A549 (cell line): ENCODE data around the gene ASH1L.

Source experiments
- CBX2 ChIP-seq: fragments of 200-600 bp; sonication (generic); IDR thresholded peaks from 2 replicates; pipeline ENCODE4 v1.6.1; 2016; ENCODE audit warnings: low read depth, mild to moderate bottlenecking, borderline replicate concordance
- JUN ChIP-seq, 2 experiments: fragments of >200 bp; sonication (Bioruptor Twin); formaldehyde crosslinking; IDR thresholded peaks; 2 replicates in 1 of 2; 3 replicates in 1 of 2; pipeline ENCODE4 v1.6.1; 2016 to 2017
- KDM1A ChIP-seq: fragments of 200-600 bp; sonication (generic); IDR thresholded peaks from 2 replicates; pipeline ENCODE4 v1.6.1; 2016; ENCODE audit warnings: low read depth, mild to moderate bottlenecking
- KDM5A ChIP-seq: fragments of 200-600 bp; sonication (generic); IDR thresholded peaks from 2 replicates; pipeline ENCODE4 v1.6.1; 2016; ENCODE audit warnings: antibody characterized with exemption, mild to moderate bottlenecking
- NR3C1 ChIP-seq: fragments of >200 bp; sonication (Bioruptor Twin); formaldehyde crosslinking; IDR thresholded peaks from 3 replicates; pipeline ENCODE4 v1.6.1; 2017
- POLR2A ChIP-seq: IDR thresholded peaks from 2 replicates; pipeline ENCODE4 v1.6.1; 2012; ENCODE audit warnings: mild to moderate bottlenecking, low read length
- SREBF2 ChIP-seq: fragments of 450-650 bp; IDR thresholded peaks from 2 replicates; pipeline ENCODE4 v1.6.1; 2014; ENCODE audit warnings: mild to moderate bottlenecking, moderate library complexity
- ZSCAN20 ChIP-seq: fragments of 250-450 bp; sonication (Bioruptor Pico); IDR thresholded peaks from 2 replicates; pipeline ENCODE4 v1.8.0; 2022; ENCODE audit warnings: mild to moderate bottlenecking, moderate library complexity
- TF ChIP-seq, protein P1 (sequence below): fragments of >200 bp; sonication (Bioruptor Twin); formaldehyde crosslinking; IDR thresholded peaks from 3 replicates; pipeline ENCODE4 v1.5.1; 2016
- TF ChIP-seq, protein P2 (sequence below): fragments of >200 bp; sonication (Bioruptor Twin); formaldehyde crosslinking; IDR thresholded peaks from 3 replicates; pipeline ENCODE4 v1.6.1; 2016

DNA sequence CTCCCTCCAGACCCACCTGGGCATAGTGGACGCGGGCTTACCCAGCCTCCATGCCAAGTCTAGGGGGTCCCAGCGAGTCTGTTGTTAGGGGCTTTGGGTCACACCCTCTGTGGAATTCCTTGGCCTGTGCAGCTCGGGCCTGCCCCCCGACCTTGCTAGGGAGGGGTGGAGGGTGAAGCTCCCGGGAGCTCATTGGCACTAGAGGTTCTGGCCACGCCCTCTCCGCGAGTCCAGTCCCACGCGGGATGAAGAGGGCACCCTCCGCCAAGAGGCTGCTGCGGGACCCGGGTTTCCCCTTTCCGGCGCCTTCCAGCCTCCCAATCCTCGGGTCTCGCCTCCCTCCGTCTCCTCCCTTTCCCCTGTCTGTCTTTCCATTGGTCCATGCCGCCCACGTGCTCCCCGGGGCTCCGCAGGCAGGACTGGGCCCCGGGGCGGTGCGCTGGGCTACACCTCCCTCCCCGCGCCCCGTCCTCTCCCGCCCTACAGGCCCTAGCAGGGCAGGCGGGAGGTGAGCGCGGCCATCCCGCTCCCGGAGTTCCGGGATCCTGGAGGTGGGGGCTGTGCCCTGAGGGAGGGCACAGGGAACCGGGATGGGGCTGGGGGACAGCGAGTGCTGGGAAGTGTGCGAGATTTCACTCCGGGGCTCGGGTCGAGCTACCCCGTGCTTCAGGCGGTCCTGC, 238.4 kb downstream of the ASH1L start:
- no peak for TF ChIP-seq NR3C1
- peak in 1 of 2 experiments; percentile 54; a peak in 2 of 5 replicates for TF ChIP-seq JUN (IDR thresholded peaks at IDR 0.05)
- TF ChIP-seq KDM1A: no peak
- TF ChIP-seq CBX2: no peak
- TF ChIP-seq, protein P1, sequence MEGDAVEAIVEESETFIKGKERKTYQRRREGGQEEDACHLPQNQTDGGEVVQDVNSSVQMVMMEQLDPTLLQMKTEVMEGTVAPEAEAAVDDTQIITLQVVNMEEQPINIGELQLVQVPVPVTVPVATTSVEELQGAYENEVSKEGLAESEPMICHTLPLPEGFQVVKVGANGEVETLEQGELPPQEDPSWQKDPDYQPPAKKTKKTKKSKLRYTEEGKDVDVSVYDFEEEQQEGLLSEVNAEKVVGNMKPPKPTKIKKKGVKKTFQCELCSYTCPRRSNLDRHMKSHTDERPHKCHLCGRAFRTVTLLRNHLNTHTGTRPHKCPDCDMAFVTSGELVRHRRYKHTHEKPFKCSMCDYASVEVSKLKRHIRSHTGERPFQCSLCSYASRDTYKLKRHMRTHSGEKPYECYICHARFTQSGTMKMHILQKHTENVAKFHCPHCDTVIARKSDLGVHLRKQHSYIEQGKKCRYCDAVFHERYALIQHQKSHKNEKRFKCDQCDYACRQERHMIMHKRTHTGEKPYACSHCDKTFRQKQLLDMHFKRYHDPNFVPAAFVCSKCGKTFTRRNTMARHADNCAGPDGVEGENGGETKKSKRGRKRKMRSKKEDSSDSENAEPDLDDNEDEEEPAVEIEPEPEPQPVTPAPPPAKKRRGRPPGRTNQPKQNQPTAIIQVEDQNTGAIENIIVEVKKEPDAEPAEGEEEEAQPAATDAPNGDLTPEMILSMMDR: no peak
- TF ChIP-seq KDM5A: no peak
- peak; percentile 79 for TF ChIP-seq POLR2A
- TF ChIP-seq ZSCAN20 (CRISPR knock-in tag): no peak
- no peak for TF ChIP-seq SREBF2
- TF ChIP-seq, protein P2, sequence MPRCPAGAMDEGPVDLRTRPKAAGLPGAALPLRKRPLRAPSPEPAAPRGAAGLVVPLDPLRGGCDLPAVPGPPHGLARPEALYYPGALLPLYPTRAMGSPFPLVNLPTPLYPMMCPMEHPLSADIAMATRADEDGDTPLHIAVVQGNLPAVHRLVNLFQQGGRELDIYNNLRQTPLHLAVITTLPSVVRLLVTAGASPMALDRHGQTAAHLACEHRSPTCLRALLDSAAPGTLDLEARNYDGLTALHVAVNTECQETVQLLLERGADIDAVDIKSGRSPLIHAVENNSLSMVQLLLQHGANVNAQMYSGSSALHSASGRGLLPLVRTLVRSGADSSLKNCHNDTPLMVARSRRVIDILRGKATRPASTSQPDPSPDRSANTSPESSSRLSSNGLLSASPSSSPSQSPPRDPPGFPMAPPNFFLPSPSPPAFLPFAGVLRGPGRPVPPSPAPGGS: no peak; the same call in 2 of the 3 replicates
